NCI-H146 treated with DMSO at 0.1 percent for 48 hours (cell line): ENCODE measurements around the gene BCAS1.
"Not testable (repeated sequence)": the region's sequence is repeated elsewhere in the genome, so short reads cannot be mapped to it uniquely, and the experiment has no call there.

Source experiments
- DNase-seq: peaks from one replicate; lab custom pipeline; 2025; ENCODE audit not compliant: unreplicated experiment; lab: John Stamatoyannopoulos, UW

The BCAS1 gene

DNA sequence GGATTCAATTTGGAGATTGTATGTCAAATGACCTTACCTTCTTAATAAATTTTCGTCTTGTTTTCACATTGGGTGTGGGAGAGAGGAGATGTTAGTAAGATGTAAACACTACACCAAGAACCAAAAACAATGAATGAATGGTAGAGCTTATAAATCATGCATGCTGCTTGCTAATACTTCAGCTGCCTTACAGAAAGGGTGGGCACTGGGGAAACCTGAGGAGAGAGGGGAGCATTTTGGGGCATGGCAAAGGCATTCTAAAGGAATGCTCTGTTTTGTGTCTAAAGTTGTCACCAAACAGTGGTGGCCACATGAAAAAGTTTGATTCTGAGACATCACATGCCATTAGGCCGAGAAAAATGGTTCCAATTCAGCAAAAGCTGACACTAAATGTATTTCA, 80.4 kb downstream of the BCAS1 start:
- no peak for DNase-seq

DNA sequence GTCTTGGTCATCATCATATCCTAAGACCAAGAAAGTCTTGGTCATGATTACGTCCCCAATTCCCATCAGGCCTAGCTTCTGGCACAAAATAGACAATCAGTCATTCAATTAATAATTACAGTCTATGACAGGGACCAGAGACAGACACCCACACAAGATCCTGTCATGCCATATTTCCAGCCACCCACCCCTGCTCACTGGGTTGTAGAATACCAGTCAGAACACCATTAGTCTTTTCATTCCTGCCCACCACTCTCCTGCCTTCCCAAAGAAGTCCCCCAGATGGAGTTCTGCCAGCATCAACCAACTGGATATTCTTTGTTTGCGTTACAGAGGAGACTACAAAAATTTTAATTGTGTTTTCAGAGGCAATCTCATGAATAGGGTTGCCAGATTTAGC, 81.0 kb downstream of the BCAS1 start:
- no peak for DNase-seq

DNA sequence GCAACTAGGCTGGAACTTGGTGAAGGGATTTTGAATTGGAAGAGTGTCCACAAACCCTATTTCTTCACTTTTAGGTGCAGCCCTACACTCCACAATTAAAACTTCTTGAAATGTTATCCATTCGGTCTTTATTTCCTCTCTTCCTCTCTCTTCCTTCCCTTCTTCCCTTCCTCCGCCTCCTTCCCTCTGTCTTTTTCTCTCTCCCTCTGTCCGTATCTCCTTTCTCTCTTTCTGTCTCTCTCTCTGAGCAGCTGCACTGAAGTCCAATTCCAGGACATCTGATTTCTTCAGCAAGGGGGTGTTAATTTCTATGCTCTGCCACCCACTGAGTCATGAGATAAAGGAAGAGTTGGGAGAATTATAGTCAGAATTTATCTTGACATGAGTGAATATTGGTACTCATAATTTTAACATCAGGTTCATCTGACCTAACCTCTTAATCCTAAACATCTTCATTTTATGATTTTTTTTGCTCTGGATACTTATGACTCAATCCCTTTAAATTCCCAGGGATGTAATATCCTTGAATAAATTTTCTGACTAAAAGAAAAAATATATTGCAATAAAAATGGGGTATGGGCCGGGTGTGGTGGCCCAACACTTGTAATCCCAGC, 84.2 kb downstream of the BCAS1 start:
- no peak for DNase-seq

DNA sequence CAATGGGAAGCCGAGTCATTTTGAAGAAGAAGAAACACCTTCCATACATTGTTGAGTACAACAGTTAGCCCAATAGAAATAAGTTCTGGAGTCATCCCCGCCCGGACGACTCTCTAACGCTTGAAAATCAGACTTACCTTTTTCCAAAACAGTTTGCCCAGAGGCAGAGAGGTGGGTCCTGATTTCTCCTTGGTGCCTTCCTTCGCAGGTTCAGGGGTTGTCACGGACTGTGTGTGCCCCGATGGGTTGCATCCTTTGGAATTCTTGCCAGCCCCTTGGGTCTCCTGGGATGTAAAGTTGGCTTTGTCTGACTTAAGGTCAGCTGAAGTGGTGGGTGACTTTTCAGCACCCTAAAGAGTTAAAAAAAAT, 85.3 kb downstream of the BCAS1 start:
- DNase-seq: no peak

- no peak for DNase-seq
These were observed 85.8 kb downstream of the BCAS1 start for GRCh38 chr20:53984356-53985149.

DNA sequence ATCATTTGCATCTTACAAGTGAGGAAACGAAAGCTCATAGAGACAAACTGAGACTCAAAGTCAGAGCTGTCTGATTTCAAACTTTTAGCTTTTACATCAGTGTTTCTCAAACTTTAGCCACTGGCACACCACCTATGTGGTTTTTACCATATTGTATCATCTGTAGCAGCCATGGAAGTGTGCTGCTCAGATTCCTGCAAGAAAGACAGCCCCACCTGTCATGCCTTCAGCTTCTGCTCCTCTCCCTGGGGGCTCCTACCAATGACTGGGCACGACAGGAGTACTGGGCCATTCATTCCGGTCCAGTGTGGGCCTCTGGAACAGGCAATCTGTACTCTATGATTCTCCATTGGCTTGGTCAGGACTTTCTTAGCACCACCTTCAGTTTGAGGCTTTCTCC, 87.0 kb downstream of the BCAS1 start:
- no peak for DNase-seq

GRCh38 chr20:53982624-53983023, 87.8 kb downstream of the BCAS1 start:
- no peak for DNase-seq

DNA sequence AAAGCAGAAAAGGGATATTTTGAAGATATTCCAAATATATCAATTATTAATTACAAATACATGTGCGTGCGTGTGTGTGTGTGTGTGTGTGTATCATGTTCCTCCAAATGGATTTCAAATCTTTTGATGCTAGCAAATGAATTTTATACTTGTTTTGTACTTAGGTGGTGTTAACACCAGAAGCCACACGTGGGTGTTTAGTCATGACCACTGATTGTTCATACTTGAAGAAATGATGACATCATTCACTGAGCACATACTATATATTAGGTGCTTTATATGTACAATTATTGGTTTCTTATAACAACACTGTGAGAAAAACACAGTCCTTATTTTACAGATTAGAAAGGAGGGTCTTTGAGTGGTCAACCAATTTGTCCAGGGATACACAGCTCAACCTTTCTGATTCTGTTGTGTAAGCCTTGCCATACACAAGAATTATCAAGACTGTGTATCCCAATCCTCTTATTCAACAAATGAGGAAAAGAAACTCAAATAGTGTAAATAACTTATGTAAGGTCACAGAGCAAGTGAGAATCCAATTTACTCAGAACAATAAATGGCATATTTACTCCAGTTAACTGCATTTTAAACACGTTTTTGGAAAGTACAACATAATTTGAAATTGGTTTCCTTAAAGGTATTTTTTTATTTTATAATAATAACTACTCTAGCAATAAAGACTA, 88.5 kb downstream of the BCAS1 start:
- no peak for DNase-seq

DNA sequence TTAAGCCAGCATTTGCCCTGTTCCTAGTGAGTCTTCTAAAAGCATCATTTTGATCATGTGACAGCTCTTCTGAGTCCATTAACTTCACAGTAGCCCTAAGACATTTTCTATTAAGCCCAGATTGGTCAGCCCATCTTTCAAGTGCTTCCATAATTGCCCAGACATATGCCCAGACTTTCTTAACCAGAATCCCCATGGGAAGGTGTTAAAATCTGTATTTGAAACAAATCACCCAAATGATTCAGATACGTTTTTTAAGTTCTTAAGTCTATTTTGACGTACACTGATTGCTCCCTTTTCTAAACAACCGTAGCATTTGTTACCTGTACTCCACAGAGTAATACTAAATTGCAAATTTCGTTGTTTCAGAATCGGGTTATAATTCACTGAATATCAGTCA, 89.3 kb downstream of the BCAS1 start:
- no peak for DNase-seq

DNA sequence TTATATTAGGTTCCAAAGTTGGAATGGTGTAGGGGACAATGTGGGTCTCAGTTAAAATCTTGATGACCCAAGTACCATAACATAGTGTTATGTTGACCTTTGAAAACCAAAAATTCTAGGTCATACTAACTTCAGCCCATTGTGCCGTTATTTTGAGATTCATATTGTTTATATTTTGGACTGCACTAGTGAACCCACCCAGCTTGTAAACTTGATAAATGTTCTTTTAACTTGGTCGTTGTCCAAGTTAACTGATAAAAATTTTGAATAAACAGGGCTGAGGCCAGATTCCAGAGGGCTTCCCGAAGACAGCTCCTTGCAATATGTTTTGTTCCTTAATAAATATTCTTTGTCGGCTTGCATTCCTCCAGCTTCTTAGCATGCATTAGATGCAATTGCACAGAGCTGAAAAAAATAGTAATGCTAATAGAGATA, 90.3 kb downstream of the BCAS1 start:
- DNase-seq: no peak

DNA sequence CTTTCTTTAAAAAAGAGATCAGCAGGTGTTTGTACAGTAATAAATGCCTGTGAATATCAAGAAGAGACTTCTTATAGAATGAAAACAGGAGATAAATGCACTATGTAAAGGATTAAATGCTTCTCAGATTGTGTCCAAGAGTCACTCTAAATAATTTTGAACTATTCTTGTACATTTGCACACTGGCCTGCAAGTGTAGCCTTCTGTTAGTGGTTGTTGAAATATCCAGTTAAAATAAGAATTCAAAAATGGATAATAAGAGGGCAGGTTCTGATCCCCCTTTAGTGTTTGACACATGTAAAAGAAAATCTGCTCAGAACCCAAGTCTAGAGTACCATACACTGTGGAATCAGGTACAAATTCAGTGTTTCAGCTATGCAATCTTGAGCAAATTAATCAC, 91.9 kb downstream of the BCAS1 start:
- DNase-seq: no peak

DNA sequence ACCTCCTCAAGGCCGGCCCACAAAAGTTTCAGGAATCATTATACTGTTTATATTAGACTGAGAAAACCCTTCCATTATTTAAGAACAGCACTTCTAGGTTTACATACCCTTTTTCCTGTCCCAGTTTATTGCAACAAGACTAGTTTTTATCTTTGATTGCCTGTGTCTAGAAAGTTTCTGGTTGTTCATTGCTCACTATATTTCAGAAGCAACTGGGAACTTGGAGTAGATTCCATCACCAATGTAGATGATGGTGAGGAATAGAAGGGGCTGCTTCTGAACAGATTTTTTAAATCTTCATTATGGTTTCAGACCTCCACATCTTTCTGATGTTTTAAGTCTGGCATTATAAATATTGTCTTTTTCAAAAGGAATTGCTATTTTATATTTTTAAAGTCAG, 93.0 kb downstream of the BCAS1 start:
- DNase-seq: no peak

GRCh38 chr20:53975761-53976160, 94.6 kb downstream of the BCAS1 start:
- DNase-seq: no peak

DNA sequence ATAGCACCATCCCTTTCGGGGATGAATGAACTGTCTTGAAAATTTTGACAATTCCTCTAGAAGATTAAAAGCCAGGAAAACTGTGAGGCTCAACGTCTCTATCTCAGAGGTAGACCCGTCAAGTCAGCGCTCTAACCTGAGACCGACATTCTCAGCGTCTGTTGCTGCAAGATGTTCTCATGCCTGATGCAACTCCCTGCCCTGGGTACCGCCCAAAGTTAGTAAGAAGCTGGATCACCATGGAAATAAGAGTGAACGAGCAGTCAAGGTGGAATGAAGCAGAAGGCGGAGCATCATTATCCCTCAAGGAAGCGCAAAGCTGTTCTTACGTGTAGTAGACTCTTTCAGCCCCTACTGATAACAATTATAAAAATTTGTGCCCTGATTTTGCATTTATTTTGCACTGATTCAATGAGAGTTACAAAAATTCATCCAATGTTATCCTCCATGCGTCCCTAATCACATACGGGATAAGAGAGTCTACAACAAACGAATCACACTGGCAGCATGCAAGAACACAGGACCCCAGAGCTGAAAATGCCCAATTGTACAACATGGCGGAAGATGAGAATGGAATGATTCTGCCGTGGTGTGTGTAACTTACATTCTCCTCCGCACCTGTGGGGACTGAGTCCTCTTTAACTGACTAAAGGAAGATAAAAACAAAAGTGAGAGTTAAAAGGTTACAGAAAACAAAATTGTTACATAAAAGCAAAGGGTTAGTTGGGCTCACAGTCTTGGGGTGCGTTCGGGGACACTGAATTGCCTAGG, 95.4 kb downstream of the BCAS1 start:
- DNase-seq: no peak

GRCh38 chr20:53973882-53974281, 96.5 kb downstream of the BCAS1 start:
- DNase-seq: not testable (repeated sequence)

DNA sequence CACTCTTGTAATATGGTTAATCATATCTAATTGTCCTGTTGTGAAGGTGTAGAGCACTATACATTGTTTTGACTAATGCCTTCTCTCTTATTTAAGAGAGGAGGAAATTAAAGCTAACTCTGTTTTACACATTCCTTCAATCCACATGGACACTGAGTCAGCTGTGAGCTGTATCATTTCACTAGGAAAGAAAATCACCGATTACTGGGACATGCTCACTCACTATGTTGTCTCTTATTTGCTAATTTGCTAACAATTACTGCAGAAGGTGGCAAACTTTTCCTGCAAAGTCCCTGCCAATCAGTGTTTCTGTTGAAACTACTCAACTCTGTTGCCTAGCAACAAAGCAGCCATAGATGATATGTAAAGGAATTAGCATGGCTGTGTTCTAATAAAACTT, 98.2 kb downstream of the BCAS1 start:
- DNase-seq: no peak

- DNase-seq: no peak
These were observed 99.2 kb downstream of the BCAS1 start for GRCh38 chr20:53971096-53971683.

- no peak for DNase-seq
These were observed 100.2 kb downstream of the BCAS1 start for GRCh38 chr20:53970232-53970631.

DNA sequence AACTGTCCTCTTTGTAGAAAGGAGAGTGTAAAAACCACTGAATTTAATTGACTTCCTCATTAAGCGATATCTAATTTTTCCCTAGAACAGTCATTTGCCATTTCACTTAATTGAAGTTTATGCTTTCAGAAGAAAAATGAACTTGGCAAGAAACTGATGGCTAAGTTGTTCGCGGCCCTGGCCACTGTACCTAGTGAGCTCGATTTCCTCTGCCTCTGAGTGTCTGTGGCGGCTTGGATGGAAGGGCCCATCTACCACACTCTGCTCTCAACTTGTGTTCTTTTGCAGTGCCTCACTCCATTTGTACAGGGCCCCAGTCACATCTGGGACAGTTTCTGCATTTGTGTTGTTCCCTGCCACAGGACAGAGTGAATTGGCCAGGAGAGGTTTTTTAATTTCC, 102.9 kb downstream of the BCAS1 start:
- no peak for DNase-seq

GRCh38 chr20:53966774-53967398, 103.5 kb downstream of the BCAS1 start:
- DNase-seq: no peak
